Activated effector memory CD4-positive, alpha-beta T cell treated with Interleukin-2 at 50 U/mL for 16 hours (primary cell): Measurements from ENCODE around the gene CCL7.

Experiments used
- DNase-seq: peaks from one replicate; pipeline ENCODE4 v3.0.0-alpha.2; 2020

The CCL7 gene

GRCh38 chr17:34291721-34292348 lies 21.8 kb downstream of the CCL7 start:
- no peak for DNase-seq

DNA sequence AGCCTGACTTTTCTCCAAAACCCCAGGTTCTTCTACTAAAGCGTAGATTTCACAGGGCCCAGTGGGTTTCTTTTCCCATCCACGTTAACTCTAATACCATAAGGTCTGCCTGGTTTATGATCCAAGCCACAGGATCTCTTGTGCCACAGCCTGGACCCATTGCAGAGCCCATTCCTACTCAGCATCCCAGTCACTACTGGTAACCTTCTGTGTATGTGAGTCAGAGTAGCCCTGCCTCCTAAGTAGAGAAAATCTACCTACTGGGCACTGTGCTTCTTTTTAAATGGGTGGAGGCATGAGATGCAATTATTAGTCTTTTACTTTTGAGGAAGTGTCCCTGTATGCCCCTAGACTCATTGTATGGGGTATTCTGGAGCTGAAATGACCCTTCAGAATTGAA lies 29.0 kb downstream of the CCL7 start:
- no peak for DNase-seq

GRCh38 chr17:34299956-34300577 lies 30.0 kb downstream of the CCL7 start:
- DNase-seq: no peak

- no peak for DNase-seq
Observed at GRCh38 chr17:34300652-34301370, 30.8 kb downstream of the CCL7 start.

DNA sequence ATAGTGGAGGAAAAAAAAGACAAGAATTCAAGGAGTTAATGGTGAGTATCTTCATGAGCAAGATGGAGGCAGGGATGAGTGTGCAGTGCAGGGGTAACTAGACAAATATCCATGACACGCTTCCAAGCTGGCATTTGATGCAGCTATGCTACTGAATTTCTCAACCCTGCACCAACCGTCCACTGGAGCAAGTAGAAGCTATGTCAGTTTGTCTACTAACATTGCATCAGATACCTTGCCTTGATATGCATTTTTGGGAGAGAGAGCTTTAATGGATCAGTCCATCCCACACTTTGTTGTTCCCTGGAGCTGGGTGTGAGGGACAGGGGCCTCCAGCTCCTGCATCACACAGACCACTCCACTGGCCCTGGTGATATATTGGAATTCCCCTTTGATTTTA lies 32.0 kb downstream of the CCL7 start:
- DNase-seq: no peak

DNA sequence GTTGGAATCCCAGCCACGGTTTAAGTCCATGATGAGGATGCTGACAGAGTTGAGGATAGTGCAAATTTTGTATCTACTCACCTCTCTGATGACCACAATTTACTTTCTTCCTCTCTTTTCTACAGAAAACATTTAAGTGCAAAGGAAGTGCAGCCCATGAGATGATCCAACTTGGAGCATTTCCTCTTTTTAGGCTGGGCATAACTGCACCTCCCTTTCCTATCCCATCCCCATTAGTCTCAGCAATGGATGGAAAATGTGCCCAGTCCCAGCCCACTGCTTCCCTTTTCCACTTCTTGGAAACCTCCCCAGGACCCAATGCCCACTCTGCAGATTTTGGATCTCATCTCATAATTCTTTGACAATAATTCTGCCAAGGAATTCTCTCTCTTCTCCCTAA lies 32.6 kb downstream of the CCL7 start:
- DNase-seq: no peak

DNA sequence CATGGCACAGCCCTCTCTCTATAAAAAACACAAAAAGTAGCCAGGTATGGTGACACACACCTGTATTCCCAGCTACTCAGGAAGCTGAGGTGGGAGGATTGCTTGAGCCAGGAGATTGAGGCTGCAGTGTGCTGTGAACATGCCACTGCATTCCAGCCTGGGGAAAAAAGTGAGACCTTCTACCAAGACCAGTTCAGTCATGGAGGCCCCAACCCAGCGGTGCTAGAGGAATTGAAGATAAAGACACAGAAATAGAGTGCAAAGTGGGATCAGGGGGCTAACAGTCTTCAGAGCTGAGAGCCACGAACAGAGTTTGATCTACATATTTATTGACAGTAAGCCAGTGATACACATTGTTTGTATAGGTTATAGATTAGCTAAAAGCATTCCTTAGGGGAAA lies 33.6 kb downstream of the CCL7 start:
- DNase-seq: no peak

- no peak for DNase-seq
Observed at GRCh38 chr17:34305061-34305460, 35.0 kb downstream of the CCL7 start.

- DNase-seq: no peak
Observed at GRCh38 chr17:34305606-34306005, 35.6 kb downstream of the CCL7 start.

GRCh38 chr17:34306466-34306865 lies 36.4 kb downstream of the CCL7 start:
- no peak for DNase-seq

DNA sequence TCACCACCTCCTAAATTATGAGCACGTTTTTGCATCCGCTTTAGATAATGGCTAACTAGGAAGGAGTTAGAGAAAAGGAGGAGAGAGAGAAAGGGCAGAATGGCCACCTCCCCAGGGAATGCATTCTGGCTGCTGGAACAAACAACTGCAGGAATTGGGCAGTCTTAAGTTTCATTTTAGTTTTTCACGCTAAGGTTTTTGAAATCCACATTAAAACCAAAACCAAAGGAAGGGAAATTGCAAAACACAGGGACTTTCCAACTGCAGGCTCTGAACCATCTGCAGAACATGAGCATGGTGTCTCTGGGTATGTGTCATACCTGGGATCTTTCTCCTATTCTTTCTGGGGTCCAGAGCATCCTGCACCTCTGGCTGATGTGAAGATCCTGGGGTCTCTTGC lies 37.1 kb downstream of the CCL7 start:
- no peak for DNase-seq

- DNase-seq: no peak
Observed at GRCh38 chr17:34308371-34308770, 38.4 kb downstream of the CCL7 start.

- DNase-seq: no peak
Observed at GRCh38 chr17:34311291-34311690, 41.3 kb downstream of the CCL7 start.

GRCh38 chr17:34312080-34312479 lies 42.1 kb downstream of the CCL7 start:
- no peak for DNase-seq

DNA sequence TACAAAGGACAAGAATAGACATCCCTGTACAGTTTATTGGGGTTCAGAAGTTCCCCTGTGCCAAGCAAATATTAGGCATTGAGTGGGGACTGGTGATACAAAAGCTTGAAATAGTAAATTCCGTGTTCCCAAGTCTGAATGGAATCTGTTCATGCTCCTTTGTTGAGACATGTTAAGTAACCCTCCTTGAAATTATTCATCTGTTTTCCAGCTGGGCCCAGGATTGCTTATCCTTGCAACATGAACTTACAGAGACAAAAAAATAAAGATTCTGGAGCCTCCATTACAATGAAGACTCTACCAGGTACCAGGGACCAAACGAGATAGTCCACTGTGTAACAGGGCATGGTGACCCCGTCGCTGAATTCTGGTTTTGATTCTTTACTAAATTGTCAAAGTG lies 43.1 kb downstream of the CCL7 start:
- no peak for DNase-seq

GRCh38 chr17:34314279-34314678 lies 44.3 kb downstream of the CCL7 start:
- no peak for DNase-seq

DNA sequence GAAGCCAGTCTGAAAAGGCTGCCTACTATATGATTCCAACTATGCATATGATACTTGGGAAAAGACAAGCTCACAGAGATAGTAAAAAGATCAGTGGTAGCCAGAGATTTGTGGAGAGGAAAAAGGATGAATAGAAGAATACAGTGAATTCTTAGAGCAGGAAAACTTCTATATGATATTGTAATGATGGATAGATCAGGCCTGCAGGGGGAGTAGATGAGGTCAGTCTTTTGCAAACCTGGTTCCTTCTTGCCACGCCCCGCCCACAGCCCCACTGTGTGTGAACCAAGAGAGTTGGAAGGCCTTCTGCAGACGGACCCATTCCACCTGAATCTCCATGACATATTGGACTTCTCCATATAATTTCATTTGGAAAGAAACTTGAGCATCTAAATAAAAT lies 48.5 kb downstream of the CCL7 start:
- no peak for DNase-seq

DNA sequence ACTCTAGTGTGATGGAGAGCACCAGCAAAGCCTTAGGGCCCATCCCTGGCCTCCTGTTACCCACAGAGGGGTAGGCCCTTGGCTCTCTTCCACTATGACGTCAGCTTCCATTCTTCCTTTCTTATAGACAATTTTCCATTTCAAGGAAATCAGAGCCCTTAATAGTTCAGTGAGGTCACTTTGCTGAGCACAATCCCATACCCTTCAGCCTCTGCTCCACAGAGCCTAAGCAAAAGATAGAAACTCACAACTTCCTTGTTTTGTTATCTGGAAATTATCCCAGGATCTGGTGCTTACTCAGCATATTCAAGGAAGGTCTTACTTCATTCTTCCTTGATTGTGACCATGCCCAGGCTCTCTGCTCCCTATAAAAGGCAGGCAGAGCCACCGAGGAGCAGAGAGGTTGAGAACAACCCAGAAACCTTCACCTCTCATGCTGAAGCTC lies 49.0 kb downstream of the CCL7 start, which contains the start of gene CCL8:
CCL8 (plus strand) TSS at position 397 of the 445 bp plus-strand sequence. CDS start 67 bp downstream, outside the sequence.
- no peak for DNase-seq
